Ovary (tissue), 3 donors: ENCODE results near the gene KRT13.

Experiments
- EP300 ChIP-seq: sonication (generic); formaldehyde crosslinking; IDR thresholded peaks from one replicate; pipeline ENCODE4 v1.6.1; 2017; ENCODE audit warnings: antibody characterized with exemption
- POLR2A ChIP-seq: fragments of 450-650 bp; IDR thresholded peaks from one replicate; pipeline ENCODE4 v1.6.1; 2017; ENCODE audit warnings: antibody characterized with exemption, mild to moderate bottlenecking, moderate library complexity
- TF ChIP-seq, protein P1 (sequence below), 3 donors: fragments of 450-650 bp in 2 of 3; fragments of 200-600 bp in 1 of 3; IDR thresholded peaks; one replicate each; pipeline versions ENCODE4 v1.5.1 to v1.8.0; 2016 to 2022; ENCODE audit warnings: antibody characterized with exemption in 3 of 3, mild to moderate bottlenecking in 1 of 3
- donor health status: DM: no; HTN: no; CAD: no.

DNA sequence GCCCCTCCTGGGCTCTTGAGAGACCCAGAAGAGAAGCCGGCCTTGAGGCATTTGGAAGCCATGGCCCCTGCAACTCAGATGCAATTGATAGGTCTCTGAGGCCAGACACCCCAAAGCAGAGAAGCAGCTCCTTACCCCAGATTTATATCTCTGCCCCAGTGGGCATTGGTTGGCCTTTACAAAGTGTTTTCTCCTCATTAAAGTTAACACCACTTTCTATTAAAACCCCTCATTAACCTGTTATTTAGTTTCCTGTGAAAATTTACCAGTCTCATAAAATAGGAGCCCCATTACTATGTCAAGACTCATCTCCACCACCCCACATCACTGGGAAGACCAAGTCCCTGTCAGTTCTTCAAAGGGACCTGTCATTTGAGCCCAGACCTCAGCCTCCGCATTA is 24.4 kb downstream of the KRT13 start, which contains the start of gene KRT35:
- TF ChIP-seq, protein P1, sequence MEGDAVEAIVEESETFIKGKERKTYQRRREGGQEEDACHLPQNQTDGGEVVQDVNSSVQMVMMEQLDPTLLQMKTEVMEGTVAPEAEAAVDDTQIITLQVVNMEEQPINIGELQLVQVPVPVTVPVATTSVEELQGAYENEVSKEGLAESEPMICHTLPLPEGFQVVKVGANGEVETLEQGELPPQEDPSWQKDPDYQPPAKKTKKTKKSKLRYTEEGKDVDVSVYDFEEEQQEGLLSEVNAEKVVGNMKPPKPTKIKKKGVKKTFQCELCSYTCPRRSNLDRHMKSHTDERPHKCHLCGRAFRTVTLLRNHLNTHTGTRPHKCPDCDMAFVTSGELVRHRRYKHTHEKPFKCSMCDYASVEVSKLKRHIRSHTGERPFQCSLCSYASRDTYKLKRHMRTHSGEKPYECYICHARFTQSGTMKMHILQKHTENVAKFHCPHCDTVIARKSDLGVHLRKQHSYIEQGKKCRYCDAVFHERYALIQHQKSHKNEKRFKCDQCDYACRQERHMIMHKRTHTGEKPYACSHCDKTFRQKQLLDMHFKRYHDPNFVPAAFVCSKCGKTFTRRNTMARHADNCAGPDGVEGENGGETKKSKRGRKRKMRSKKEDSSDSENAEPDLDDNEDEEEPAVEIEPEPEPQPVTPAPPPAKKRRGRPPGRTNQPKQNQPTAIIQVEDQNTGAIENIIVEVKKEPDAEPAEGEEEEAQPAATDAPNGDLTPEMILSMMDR (IDR thresholded peaks at IDR 0.05) = no peak
- TF ChIP-seq POLR2A = no peak
- TF ChIP-seq EP300 = no peak
